ENCODE results near the gene CDON.

Gene CDON, protein sequence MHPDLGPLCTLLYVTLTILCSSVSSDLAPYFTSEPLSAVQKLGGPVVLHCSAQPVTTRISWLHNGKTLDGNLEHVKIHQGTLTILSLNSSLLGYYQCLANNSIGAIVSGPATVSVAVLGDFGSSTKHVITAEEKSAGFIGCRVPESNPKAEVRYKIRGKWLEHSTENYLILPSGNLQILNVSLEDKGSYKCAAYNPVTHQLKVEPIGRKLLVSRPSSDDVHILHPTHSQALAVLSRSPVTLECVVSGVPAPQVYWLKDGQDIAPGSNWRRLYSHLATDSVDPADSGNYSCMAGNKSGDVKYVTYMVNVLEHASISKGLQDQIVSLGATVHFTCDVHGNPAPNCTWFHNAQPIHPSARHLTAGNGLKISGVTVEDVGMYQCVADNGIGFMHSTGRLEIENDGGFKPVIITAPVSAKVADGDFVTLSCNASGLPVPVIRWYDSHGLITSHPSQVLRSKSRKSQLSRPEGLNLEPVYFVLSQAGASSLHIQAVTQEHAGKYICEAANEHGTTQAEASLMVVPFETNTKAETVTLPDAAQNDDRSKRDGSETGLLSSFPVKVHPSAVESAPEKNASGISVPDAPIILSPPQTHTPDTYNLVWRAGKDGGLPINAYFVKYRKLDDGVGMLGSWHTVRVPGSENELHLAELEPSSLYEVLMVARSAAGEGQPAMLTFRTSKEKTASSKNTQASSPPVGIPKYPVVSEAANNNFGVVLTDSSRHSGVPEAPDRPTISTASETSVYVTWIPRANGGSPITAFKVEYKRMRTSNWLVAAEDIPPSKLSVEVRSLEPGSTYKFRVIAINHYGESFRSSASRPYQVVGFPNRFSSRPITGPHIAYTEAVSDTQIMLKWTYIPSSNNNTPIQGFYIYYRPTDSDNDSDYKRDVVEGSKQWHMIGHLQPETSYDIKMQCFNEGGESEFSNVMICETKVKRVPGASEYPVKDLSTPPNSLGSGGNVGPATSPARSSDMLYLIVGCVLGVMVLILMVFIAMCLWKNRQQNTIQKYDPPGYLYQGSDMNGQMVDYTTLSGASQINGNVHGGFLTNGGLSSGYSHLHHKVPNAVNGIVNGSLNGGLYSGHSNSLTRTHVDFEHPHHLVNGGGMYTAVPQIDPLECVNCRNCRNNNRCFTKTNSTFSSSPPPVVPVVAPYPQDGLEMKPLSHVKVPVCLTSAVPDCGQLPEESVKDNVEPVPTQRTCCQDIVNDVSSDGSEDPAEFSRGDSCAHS (N-terminal part only)

DNA sequence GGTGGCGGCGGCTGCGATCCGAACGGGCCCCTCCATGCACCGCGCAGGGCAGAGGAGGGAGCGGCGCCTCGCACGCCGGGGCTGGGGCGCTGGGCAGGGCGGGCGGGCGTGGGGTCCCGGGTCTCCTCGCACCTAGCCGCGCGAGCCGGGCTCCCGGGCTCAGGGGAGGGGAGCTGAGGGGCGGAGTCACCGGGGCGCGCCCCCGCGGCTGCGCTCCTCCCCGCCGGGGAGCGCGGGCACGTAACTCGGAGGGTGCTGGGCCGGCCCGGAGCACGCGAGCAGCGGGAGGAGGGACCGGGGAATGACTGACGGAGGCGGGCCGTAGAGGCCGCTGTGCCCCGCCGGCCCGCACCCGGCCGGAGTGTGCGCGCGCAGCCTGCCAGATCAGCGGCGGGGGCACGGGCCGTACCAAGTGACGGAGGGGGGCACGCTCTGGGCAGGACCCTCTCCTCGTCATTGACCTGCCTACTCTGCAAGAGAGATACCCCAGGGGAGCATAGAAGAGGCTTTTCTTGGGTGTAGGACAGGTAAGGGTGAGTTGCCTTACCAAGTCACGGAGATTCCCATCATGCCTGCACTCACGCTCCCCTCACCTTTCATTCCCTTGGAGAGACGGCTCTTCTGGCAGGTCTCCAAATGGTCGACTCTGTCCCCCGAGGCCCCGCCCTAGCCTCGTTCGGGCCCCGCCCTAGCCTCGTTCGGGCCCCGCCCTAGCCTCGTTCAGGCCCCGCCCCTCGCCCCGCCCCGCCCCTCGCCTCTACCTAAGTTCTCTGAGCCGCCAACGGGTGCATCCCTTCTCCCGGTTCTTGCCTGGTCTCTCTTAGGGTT, at the start of gene CDON:
CDON (minus strand) TSS at position 188 of the 828 bp plus-strand sequence. CDS start 39,390 bp downstream, outside the sequence.
- DNase-seq, result peak; percentile 96

DNA sequence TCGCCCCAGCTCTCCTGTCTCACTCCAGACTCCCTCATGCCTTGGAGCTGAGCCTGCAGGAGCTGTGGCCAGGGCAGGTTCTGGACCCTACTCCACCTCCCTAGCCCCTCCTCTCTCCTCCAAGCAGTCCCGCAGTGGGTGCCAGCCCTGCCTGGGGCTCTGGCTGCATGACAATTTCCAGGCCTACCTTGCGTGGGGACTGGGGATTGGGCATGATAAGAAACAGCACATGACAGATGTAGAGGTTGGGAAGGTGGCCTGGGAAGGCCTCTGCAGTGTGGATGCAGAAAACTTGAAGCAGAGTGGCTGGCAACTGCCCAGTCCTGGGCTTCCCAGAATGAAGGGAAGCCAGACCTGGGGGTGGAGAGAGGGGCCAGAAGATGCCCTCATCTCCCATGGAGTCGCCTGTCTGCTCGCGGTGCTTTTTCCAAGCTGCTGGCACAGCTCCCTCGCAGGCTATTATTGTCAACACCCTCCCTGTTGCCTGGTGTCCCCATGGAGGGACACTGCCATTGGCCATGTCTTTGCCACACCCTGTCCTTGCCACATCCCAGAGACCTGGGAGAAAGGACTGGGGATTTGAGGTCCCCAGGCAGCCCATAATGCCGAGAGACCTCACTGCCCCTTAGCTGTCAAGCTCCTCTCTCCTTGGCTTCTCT, 48.9 kb upstream of the CDON start:
- peak; percentile 20 for DNase-seq

DNA sequence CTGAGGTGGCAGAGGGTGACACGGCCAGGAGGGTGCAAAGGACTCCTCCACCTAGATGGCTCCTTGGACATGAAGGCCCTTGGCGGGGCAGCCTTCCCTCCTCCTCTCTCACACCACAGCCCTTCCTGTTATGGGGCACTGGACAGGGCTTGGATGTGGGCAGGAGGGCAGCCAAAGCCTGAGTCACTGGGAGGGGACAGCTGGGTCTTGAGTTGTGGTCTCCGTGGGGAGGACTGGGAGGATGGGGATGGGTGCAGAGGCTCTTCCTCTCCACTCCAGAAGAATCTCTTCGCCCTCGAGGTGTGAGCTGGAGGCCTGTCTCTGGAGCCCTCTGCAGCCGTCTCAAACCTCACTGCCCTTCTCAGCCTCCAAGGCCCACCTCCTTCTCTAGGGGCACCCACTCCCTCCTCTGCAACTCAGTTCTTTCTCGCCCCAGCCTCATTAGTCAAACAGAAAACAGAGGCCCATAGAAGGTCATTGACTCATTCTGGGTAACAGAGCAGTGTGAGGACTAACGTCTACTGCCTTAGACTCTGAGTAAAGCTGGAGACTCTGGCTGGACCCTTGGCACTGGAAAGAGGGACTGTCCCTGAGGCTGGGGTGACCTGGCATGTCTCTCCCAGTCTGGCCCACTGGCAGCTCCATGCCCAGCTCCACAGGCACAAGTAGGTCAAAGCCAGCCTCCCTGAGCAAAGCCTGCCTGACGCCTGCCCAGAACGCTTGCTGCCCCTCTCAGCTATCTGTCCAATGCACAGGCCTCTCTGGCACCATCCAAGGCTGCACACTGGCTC, 47.5 kb upstream of the CDON start:
- DNase-seq, result no peak

DNA sequence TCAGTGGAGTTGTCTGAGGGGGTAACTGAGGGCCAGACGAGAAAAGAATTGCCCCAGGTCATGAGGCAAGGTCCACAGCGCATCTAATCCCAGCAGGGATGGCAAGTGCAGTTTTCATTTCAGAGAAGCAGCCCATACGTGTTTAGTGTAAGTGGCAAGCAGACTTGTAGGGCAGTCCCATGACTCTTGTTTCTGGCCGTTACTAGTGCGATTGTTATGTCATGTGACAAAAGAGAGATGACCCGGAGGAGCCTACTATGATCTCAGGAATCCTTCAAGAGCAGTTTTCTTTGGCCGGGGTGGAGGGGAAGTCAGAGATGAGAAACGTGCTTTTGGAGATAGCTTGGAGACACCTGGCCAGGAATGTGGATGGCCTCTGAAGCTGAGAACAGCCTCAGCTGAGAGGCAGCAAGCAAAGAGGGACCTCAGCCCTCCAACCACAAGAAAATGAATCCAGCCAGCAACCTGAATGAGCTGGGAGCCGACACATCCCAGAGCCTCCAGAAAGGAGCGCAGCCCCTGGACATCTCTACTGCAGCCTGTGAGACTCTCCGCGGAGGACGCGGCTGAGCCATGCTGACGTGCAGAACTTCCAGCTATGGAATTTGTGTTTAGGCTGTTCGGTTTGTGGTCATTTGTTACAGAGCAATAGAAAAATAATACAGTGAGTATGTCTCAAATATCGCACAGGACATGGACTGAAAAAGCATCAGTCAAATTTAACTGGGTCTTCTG, 44.1 kb upstream of the CDON start:
- no peak for DNase-seq

DNA sequence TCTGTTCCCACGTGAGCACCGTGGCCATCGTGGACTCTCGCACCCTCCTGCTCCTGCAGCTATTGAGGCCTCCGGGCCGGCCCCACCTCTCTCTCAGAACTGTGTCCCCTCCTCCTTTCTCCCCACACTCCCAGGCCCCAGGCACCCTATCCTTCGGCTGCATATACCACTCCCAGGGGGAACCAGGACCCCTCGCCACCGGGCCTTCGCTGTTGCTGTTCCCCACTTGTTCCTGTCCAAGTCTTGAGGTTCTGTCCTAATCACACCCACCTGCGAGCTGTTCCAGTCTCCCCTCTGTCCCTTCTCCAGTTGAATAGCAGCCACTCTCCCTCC, 43.0 kb upstream of the CDON start:
- DNase-seq, result no peak

DNA sequence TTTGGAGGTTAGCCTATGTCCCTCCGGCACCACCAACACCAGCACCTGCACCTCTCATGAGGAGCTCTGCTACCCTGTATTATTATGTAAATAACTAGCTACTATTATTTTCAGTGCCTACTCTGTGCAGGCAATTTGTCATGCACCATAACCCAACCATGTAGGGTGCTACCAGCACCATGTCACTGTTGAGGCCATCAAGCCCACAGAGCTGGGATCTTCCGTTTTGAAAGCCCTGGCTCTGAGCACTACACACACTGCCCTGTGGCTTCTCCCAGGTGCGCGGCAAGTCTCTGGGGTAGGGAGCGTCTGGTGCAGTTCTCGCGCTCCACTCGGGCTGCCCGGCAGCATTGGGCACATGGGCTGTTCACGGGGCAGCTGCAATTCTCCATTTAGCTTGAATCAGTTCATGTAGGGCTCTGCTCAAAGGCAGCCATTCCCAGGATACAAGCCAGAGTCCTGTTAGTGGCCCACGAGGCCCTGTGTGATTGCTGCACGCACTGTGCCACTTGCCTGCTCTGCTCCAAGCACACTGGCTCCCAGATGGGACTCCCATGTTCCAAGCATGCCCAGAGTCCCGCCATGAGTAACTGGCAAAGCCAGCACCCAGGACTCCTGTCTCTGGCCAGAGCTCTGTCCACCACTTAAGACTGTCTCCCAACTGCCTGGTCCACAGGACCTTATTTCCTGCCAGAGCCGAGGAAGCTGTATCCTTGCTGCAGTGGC, 42.5 kb upstream of the CDON start:
- DNase-seq, result no peak

DNA sequence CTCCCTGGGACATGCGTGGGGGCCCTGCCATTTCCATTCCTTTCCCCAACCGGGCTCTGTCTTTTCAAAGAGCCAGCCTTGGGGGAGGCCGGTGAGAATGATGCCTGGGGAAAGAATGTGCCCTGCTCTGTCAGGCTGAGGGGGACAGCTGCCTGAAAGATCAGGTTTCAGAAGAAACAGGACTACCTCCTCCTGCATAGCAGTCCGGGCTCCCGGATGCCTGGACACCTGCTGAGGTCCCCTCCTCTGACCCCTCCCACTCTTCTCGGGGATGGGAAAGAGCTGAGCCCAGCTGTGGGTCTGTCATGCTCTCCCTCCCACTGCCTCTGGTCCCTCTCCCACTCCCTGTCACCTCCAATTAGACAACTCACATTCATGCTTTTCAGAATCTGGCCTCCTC, 41.8 kb upstream of the CDON start:
- DNase-seq, result peak; percentile 76

DNA sequence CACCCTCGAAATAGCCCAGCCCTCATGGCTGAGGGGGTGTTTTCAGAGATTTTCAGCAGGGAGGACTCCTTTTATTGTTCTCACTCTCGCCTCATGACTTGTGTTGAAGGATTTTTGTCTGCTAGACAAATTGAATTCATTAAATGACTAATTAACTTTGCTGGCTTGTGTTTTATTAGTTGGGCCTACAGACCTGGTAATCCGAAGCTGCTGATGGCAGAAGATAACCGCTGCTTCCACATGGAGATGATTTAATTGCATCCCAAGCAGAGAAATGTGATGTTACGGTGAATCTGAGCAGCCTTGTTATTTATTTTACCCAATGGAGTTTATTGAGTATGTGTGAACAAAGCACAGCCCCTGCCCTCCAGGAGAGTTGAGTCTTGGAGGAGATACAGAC, 40.5 kb upstream of the CDON start:
- DNase-seq, result no peak

DNA sequence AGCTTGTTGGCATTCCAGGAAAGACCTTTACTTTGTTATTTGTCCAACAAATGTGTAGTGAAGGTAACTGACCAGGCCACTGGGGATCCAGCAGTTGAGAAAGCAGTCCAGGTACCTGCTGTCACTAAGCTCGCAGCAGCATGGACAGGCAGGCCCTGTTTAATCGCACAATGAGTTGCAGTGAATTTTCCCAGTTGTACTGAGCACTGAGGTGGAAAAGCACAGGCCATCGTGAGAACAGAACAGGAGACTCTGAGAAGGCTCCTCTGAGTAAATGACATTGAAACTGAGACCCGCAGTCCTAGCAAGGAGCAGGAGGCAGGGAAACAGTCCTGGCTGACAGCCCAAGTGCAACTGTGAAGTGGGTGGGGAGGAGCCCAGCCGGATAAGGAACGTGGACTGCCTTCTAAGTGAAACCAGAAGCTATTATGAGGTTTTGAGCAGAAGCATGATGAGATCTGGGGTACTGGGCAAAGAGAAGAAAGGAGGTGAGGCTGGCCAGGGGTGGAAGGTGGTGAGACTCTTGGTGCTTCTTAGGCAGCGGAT, 39.8 kb upstream of the CDON start:
- DNase-seq, result no peak

DNA sequence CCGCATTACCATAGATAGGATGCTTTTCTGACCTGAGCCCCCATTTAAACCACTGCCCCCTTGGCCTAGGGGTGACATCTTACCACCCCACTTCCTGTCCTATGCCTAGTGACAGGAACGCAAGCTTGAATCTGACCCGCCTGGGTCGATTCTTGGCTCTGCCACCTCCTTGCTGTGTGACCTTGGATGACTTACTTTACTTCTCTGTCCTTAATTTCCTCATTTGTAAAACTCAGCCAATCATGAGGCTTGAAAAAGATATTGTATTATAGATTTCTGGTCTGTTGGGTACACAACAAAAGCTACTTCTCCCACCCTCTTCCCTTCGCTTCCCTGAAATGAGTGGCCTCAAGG, 39.2 kb upstream of the CDON start:
- no peak for DNase-seq

DNA sequence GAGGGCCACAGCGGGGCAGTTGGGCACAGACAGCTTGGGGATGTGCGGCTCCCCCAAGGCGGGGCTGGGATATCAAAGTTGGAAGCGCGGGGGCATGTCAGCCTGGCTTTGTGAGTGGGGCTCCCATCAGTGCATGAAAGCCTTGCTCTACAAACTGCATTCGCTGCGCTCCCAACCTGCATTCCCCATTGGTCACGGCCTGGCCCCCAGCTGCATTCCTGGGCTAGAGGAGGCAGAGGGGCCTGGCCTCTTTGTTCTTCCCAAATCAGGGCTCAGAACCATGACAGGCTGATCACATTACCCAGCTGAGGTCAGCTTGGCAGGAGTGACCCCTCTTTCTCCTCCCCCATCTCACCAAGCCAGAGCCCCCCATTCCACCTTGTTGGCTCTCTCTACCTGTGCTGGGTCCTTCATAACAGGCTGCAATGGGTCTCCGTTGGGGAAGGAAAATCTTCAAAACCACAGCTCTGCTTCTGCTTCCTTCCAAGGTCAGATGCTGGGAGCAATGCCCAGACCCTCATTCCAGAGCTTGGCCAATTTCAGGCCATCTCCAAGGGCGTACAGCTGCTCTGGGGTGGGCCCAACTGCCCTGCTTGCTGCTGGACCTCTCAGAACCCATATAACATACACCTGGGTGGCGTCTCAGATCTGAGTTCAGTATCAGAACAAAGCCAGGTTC, 38.7 kb upstream of the CDON start:
- DNase-seq, result no peak

DNA sequence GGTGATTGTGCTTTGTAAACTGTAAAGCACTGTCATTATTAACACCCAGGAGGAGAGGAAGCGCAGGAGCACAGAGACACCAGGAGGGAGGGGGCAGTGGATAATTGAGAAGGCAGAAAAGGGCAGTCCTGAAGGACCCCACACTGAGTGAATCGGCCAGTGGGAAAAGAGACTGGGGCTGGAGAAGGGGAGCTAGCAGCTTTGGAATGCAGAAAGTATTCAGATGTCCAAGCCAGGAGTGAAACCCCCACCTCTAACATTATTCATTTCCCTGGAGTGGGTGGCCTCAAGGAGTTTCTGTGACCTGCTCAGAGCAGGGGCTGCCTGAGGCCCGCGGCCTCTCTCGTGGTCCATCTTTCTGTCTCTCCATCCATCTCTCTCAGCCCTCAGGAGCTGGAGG, 38.0 kb upstream of the CDON start:
- DNase-seq, result no peak

DNA sequence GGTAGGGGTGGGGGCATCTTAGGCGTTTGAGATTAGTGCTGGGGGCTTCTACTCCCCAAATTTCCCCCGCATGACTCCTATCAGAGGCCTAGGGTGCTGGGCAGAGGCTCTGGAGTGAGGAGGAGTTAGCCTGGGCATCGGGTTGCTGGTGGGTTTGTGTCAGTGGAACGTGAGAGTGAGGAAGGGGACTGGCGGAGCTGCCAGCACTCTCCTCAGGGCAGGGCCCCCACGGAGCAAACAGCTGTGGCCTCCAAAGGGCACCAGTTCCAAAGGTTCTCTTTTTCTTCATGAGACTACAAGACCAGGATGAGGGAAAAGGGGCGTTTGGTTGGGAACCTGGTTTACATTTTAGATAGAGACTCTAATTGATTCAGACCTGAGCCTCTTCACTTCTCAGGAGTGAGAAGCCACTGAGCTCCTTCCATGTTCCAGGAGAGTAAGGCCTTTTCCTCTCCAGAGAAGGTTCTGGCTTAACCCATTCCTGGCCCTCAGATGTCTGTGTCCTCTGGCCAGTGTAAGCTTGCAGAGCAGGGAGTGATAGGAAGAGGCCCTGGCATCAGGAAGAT, 35.6 kb upstream of the CDON start:
- DNase-seq, result no peak

DNA sequence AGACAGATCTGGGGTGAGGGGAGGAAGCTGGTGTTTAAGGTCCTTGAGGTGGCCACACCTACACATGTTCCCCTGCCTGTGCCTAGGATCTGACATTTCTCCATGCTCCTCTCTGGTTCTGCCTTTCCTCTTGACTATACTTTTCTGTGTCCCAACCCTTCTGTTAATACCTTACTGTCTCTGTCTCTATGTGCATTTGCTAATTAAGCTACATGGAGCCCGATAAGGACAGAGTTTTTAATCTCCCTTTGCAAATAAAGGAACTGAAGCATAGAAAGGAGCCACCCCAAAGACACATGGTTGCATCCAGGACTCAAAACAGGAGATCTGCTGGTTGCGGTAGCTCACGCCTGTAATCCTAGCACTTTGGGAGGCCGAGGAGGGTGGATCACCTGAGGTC, 33.1 kb upstream of the CDON start:
- DNase-seq, result no peak

DNA sequence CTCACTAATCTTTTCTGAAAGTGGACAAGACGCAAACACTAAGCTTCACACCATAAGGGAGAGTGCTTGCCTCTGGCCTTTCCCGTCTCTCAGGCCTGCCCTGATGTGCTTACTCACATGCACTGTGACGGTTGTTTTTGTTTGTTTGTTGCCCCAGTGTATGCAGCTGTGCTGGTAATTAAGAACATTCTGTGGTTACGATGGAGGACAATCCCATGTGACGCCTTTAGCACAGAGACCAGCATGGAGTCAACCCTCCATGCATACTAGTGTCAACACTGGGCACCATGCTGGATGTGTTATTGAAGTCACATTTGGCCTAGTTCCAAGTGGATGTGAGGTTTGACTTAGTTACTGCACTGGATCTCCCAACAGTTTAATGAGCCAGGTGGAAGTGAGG, 27.8 kb upstream of the CDON start:
- peak; percentile 95 for DNase-seq

DNA sequence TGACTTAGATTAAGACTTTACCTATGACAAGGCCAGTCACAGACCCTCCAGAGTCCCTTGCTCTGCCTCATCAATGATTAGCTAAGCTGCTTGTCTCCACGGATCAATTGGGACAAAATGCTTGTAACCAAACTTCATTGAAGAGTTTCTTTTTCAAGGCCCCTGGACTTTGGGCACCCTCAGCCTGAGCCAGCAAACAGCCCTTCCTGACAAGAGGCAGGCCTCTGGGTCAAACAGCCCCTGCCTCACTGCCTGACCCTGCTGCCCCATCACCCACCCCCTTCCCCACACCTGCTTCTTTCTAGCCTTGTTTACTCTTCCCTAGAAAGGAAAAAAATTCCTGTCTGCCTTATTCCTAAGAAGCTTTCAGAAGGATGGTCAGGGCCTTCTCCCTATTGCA, 26.3 kb upstream of the CDON start:
- DNase-seq, result no peak

DNA sequence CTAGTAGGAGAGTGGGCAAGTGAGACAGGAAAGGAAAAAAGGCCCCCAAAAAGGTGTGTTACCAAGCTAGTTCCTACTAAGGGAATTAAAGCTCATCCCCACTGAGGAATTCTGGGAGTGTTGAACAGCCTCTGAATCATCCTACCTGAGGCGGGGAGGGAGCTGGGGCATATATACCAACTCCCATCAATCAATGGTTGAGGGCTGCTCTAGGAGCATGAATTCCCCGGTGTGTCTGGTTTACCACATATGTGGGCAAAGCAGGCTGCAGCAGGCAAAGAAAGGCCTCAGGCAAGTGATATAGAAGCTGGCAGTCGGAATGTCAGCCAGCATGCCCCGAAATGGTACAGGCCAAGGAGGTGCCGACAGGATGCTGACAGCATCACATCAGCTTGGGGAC, 23.6 kb upstream of the CDON start:
- no peak for DNase-seq

DNA sequence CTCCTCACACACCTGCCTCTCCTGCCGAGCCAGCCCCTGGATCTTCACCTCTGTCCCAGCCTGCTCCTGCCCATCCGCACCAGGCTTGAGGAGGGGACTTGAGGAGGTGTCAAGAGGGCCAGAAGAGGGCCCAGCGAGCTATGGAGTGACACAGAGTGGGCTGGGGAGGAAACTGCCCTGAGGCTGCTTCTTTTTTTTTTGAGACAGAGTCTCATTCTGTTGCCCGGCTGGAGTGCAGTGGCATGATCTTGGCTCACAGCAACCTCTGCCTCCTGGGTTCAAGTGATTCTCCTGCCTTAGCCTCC, 21.9 kb upstream of the CDON start:
- no peak for DNase-seq

All from NCI-H69 (cell line).